Epithelial cell of esophagus (primary cell): ENCODE measurements around the gene GHSR.

Experiments used
- DNase-seq: peaks from one replicate; pipeline ENCODE4 v3.0.0; 2010; ENCODE audit warnings: low read depth
- H3K4me3 ChIP-seq: 2 replicates; pipeline ENCODE4 v1.5.1; 2011; ENCODE audit warnings: mild to moderate bottlenecking, low read length, control low read depth
- TF ChIP-seq, protein P1 (sequence below): IDR thresholded peaks from 2 replicates; pipeline ENCODE4 v1.5.1; 2011; ENCODE audit warnings: low read depth, mild to moderate bottlenecking, low read length, control low read depth, inconsistent platforms; ENCODE audit not compliant: insufficient read depth; ENCODE audit errors: missing control alignments

GHSR gene

DNA sequence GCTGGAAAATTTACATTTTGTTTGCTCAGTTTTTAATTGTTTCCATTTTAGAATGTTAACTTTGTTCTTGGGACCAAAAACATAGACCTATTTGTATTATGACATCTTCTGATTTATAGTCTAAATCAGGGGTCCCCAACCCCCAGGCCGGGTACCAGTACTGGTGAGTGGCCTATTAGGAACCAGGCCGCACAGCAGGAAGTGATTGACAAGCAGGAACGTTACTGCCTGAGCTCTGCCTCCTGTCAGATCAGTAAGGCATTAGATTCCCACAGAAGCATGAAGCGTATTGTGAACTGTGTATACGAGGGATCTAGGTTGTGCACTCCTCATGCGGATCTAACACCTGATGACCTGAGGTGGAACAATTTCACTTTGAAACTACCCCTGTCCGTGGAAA is 51.9 kb downstream of the GHSR start:
- DNase-seq, result no peak
- no peak overlapping the region for H3K4me3 ChIP-seq
- TF ChIP-seq, protein P1, sequence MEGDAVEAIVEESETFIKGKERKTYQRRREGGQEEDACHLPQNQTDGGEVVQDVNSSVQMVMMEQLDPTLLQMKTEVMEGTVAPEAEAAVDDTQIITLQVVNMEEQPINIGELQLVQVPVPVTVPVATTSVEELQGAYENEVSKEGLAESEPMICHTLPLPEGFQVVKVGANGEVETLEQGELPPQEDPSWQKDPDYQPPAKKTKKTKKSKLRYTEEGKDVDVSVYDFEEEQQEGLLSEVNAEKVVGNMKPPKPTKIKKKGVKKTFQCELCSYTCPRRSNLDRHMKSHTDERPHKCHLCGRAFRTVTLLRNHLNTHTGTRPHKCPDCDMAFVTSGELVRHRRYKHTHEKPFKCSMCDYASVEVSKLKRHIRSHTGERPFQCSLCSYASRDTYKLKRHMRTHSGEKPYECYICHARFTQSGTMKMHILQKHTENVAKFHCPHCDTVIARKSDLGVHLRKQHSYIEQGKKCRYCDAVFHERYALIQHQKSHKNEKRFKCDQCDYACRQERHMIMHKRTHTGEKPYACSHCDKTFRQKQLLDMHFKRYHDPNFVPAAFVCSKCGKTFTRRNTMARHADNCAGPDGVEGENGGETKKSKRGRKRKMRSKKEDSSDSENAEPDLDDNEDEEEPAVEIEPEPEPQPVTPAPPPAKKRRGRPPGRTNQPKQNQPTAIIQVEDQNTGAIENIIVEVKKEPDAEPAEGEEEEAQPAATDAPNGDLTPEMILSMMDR, result no peak

DNA sequence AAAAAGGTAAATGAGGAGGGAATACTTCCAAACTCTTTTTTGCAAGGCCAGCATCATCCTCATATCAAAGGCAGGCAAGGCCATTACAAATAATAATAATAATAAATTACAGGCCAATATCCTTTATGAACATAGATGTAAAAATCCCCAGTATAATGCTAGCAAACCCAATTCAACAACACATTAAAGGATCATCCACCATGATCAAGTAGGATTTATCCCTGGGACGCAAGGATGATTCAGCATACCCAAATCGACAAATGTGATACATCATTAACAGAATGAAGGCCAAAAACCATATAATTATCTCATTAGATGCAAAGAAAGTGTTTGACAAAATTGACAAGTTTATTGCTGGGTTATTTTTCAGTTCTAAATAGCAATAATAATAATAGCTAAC is 53.6 kb downstream of the GHSR start:
- TF ChIP-seq, protein P1, result no peak
- DNase-seq, result no peak
- no peak overlapping the region for H3K4me3 ChIP-seq
